Esophagus muscularis mucosa (tissue), 2 donors: ENCODE data around the gene C7.

ENCODE experiments used
- POLR2A ChIP-seq: fragments of 450-650 bp; IDR thresholded peaks from one replicate; pipeline ENCODE4 v1.6.1; 2017; ENCODE audit warnings: antibody characterized with exemption, moderate library complexity, mild to moderate bottlenecking, low read depth
- POLR2AphosphoS5 ChIP-seq, 2 donors: sonication (generic); formaldehyde crosslinking; IDR thresholded peaks; one replicate each; pipeline ENCODE4 v1.6.1; 2017; ENCODE audit warnings: antibody characterized with exemption in 2 of 2

DNA sequence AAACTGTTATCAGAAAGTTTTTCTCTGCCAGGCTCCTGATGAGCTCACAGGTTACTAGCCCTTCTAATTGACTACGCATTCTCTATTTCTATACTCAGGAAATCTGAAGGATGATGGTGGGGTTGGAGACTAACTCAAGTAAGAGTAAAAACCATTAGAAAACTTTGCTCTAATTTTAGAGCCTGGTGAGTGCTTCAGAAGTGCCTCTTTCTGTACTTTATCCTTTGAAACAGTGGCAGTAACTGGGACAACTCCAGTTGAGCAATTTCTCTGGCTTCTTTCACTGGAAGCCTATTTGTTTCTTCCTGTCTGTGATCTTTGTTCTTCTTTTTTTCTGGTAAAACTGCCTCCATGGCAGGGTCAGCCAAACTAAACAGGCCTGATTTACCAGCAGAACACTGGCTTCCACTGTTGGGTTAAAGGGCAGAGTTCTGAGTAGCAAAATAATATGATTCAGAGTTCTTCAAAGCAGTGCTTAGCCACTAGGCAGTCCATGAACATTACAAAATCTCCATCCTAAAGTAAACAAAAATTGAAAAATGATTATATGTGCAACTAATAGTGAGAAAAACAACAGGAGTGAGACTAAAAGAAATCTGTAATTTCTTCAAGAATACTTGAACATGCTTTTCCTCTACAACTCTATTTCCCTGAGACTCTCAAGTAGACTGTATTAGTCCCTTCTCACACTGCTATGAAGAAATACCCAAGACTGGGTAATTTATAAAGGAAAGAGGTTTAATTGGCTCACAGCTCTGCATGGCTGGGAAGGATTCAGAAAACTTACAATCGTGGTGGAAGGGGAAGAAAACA is 82.1 kb downstream of the C7 start:
- TF ChIP-seq POLR2AphosphoS5 (IDR thresholded peaks at IDR 0.05): peak; percentile 58 to 73
- no peak for TF ChIP-seq POLR2A
